NCI-H510A treated with DMSO at 0.1 percent for 48 hours (cell line): ENCODE results near the gene PDPN.
"Not testable (repeated sequence)": the region's sequence is repeated elsewhere in the genome, so short reads cannot be mapped to it uniquely, and the experiment has no call there.

Experiments
- DNase-seq: peaks from one replicate; lab custom pipeline; 2025; lab: John Stamatoyannopoulos, UW

The PDPN gene

GRCh38 chr1:13583595-13583965, at the start of gene PDPN:
PDPN (plus strand) TSS chr1:13583832; CDS start chr1:13584034, 202 bp downstream.
- DNase-seq, result no peak

GRCh38 chr1:13535227-13535626, 48.4 kb upstream of the PDPN start:
- DNase-seq, result no peak

GRCh38 chr1:13536571-13536970, 47.1 kb upstream of the PDPN start:
- DNase-seq, result no peak

GRCh38 chr1:13538832-13539231, 44.8 kb upstream of the PDPN start:
- no peak for DNase-seq

GRCh38 chr1:13539683-13540082, 43.9 kb upstream of the PDPN start:
- no peak for DNase-seq

GRCh38 chr1:13540866-13541265, 42.8 kb upstream of the PDPN start:
- peak; percentile 34 for DNase-seq

- no peak for DNase-seq
These were observed 42.0 kb upstream of the PDPN start for GRCh38 chr1:13541435-13542215.

GRCh38 chr1:13543451-13544220, 40.0 kb upstream of the PDPN start:
- DNase-seq, result no peak

- no peak for DNase-seq
These were observed 39.4 kb upstream of the PDPN start for GRCh38 chr1:13544221-13544556.

GRCh38 chr1:13546791-13547190, 36.8 kb upstream of the PDPN start:
- DNase-seq, result no peak

GRCh38 chr1:13548281-13548680, 35.4 kb upstream of the PDPN start:
- no peak for DNase-seq

GRCh38 chr1:13549021-13549420, 34.6 kb upstream of the PDPN start:
- no peak for DNase-seq

- no peak for DNase-seq
These were observed 34.1 kb upstream of the PDPN start for GRCh38 chr1:13549521-13549920.

GRCh38 chr1:13550663-13551062, 33.0 kb upstream of the PDPN start:
- no peak for DNase-seq

GRCh38 chr1:13554798-13555197, 28.8 kb upstream of the PDPN start:
- no peak for DNase-seq

- no peak for DNase-seq
These were observed 27.3 kb upstream of the PDPN start for GRCh38 chr1:13556224-13556764.

- DNase-seq, result no peak
These were observed 23.1 kb upstream of the PDPN start for GRCh38 chr1:13560541-13560940.

- DNase-seq, result not testable (repeated sequence)
These were observed 20.7 kb upstream of the PDPN start for GRCh38 chr1:13562981-13563380.

- no peak for DNase-seq
These were observed 19.6 kb upstream of the PDPN start for GRCh38 chr1:13564073-13564472.

GRCh38 chr1:13570435-13570834, 13.2 kb upstream of the PDPN start:
- not testable (repeated sequence) for DNase-seq

- DNase-seq, result no peak
These were observed 12.7 kb upstream of the PDPN start for GRCh38 chr1:13570924-13571323.

- DNase-seq, result no peak
These were observed 10.0 kb upstream of the PDPN start for GRCh38 chr1:13573586-13573985.

GRCh38 chr1:13576926-13577325, 6.7 kb upstream of the PDPN start:
- DNase-seq, result no peak
